ENCODE data around the gene RASGRF1.

DNA sequence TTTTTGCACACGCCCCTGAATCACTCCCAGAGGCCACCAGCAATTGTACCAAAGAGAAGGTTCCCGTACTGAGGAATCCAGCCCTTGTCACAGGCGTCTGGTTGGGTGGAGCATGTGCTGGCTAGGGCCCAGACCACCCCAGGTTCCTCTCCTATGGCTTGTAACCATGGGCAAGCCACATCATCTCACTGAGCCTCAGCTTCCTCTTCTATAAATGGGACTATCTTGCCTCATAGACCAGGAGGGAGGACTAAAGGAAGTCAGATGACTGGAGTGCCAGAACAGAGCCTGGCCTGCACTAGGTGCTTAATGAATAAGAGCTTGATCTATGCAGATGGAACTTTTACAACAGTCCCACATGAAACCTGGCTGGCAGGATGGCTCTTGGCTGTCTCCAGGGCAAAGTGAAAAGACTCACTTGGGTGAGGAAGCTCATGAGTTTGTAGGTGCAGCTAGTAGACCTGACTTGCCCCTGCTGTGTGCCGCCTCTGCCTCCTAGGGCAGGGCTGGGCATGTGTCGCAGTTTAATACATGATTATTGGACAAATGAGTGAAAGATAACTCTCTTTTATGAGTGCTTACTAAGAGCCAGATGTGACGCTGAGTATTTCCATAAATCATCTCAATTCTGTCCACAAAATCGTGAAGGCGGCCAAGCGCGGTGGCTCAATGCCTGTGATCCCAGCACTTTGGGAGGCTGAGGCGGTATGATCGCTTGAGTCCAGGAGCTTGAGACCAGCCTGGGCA lies 175.1 kb downstream of the RASGRF1 start:
- TF ChIP-seq EZH2 (IDR thresholded peaks at IDR 0.05; ENCODE audit: borderline replicate concordance, low read length): no peak
- TF ChIP-seq, protein P1, sequence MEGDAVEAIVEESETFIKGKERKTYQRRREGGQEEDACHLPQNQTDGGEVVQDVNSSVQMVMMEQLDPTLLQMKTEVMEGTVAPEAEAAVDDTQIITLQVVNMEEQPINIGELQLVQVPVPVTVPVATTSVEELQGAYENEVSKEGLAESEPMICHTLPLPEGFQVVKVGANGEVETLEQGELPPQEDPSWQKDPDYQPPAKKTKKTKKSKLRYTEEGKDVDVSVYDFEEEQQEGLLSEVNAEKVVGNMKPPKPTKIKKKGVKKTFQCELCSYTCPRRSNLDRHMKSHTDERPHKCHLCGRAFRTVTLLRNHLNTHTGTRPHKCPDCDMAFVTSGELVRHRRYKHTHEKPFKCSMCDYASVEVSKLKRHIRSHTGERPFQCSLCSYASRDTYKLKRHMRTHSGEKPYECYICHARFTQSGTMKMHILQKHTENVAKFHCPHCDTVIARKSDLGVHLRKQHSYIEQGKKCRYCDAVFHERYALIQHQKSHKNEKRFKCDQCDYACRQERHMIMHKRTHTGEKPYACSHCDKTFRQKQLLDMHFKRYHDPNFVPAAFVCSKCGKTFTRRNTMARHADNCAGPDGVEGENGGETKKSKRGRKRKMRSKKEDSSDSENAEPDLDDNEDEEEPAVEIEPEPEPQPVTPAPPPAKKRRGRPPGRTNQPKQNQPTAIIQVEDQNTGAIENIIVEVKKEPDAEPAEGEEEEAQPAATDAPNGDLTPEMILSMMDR (conservative IDR thresholded peaks at IDR 0.05 in 1 of 2, IDR thresholded peaks at IDR 0.05 in 1 of 2; ENCODE audit: extremely low read depth in 1 of 2, insufficient read depth in 1 of 2, low read depth in 1 of 2, low read length in 2 of 2): no peak

All from mammary epithelial cell (primary cell).